ENCODE measurements around the gene MED27. TPM values are rescaled to one million over a fixed set of nuclear protein-coding genes. Genes with fewer than 3 reads are reported as not detected.

MED27 gene
- total and polyA plus RNA-seq, 2 donors (not counting 1 experiment from before 2014, with no cell fraction given), result 13.4 to 44.7 TPM

GRCh38 chr9:131875828-131876485, 203.7 kb downstream of the MED27 start:
- Histone ChIP-seq H3K27me3 (ENCODE audit: control insufficient read depth, insufficient read depth, low read length) (no peaks in the 10 kb centered on the region), H3K27ac (ENCODE audit: insufficient read depth, low read length) (no peak overlapping the region), H3K4me1 (ENCODE audit: control insufficient read depth, extremely low read depth, insufficient read depth, low read length) (peaks cover 3% of the 10 kb centered on the region), H2AFZ (ENCODE audit: low read length) (no peak overlapping the region), H3K9ac (ENCODE audit: insufficient read depth, low read length) (no peak overlapping the region), H3K4me3 (replicated peaks in 1 of 4; ENCODE audit: control extremely low read depth in 1 of 4, insufficient read depth in 1 of 4, low read depth in 3 of 4, low read length in 4 of 4) (no peak overlapping the region), H3K9me3 (ENCODE audit: control insufficient read depth, insufficient read depth, low read depth, low read length) (no peaks in the 10 kb centered on the region), H3K4me2 (ENCODE audit: extremely low read depth, insufficient read depth, low read length) (peak overlapping the region; percentile 17), H3K36me3 (ENCODE audit: control insufficient read depth, insufficient read depth, low read length) (no peaks in the 10 kb centered on the region), H3K79me2 (ENCODE audit: control insufficient read depth, insufficient read depth, low read length) (no peaks in the 10 kb centered on the region), H4K20me1 (ENCODE audit: control insufficient read depth, extremely low read depth, insufficient read depth, low read length) (no peaks in the 10 kb centered on the region)
- peak; percentile 32 to 42 for DNase-seq (ENCODE audit: low read depth in 2 of 2)
- TF ChIP-seq, protein P1, sequence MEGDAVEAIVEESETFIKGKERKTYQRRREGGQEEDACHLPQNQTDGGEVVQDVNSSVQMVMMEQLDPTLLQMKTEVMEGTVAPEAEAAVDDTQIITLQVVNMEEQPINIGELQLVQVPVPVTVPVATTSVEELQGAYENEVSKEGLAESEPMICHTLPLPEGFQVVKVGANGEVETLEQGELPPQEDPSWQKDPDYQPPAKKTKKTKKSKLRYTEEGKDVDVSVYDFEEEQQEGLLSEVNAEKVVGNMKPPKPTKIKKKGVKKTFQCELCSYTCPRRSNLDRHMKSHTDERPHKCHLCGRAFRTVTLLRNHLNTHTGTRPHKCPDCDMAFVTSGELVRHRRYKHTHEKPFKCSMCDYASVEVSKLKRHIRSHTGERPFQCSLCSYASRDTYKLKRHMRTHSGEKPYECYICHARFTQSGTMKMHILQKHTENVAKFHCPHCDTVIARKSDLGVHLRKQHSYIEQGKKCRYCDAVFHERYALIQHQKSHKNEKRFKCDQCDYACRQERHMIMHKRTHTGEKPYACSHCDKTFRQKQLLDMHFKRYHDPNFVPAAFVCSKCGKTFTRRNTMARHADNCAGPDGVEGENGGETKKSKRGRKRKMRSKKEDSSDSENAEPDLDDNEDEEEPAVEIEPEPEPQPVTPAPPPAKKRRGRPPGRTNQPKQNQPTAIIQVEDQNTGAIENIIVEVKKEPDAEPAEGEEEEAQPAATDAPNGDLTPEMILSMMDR (conservative IDR thresholded peaks at IDR 0.05 in 1 of 2, IDR thresholded peaks at IDR 0.05 in 1 of 2; ENCODE audit: low read depth in 1 of 2, low read length in 2 of 2), result no peak

- H3K27ac ChIP-seq (ENCODE audit: insufficient read depth, low read length), result no peak overlapping the region
- no peak overlapping the region for H2AFZ ChIP-seq (ENCODE audit: low read length)
- H3K4me3 ChIP-seq (replicated peaks in 1 of 4; ENCODE audit: control extremely low read depth in 1 of 4, insufficient read depth in 1 of 4, low read depth in 3 of 4, low read length in 4 of 4), result no peak overlapping the region
- no peak overlapping the region for H3K9ac ChIP-seq (ENCODE audit: insufficient read depth, low read length)
- no peaks in the 10 kb centered on the region for H3K9me3 ChIP-seq (ENCODE audit: control insufficient read depth, insufficient read depth, low read depth, low read length)
- no peaks in the 10 kb centered on the region for H3K36me3 ChIP-seq (ENCODE audit: control insufficient read depth, insufficient read depth, low read length)
- H3K4me2 ChIP-seq (ENCODE audit: extremely low read depth, insufficient read depth, low read length), result no peak overlapping the region
- no peaks in the 10 kb centered on the region for H4K20me1 ChIP-seq (ENCODE audit: control insufficient read depth, extremely low read depth, insufficient read depth, low read length)
- peaks cover 3% of the 10 kb centered on the region for H3K4me1 ChIP-seq (ENCODE audit: control insufficient read depth, extremely low read depth, insufficient read depth, low read length)
- TF ChIP-seq, protein P1 (conservative IDR thresholded peaks at IDR 0.05 in 1 of 2, IDR thresholded peaks at IDR 0.05 in 1 of 2; ENCODE audit: low read depth in 1 of 2, low read length in 2 of 2), result no peak
- TF ChIP-seq EZH2 (IDR thresholded peaks at IDR 0.05; ENCODE audit: low read length, missing control alignments), result no peak
- no peak for DNase-seq (ENCODE audit: low read depth in 2 of 2)
- no peaks in the 10 kb centered on the region for H3K79me2 ChIP-seq (ENCODE audit: control insufficient read depth, insufficient read depth, low read length)
- no peaks in the 10 kb centered on the region for H3K27me3 ChIP-seq (ENCODE audit: control insufficient read depth, insufficient read depth, low read length)
Measured at GRCh38 chr9:131874916-131875670, 204.6 kb downstream of the MED27 start.

DNA sequence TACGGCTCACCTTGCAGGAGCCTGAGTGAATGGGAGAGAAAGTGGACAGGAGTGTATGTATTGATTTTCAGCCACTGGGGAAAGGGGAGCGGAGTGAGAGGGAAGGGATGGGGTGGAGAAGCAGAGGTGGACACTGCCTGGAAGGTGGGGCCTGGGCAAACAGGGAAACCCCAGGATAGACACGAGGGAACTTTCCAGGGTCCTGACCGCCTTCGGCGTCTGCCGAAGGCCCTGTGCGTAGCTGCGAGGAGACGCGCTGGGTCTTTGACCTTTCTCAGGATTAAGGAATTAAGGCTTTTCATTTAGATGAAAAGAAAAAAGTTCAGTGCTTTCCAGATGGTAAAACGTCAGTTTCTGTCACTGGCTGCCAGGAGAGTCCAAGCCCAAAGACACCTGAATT, 205.2 kb downstream of the MED27 start:
- DNase-seq (ENCODE audit: low read depth in 2 of 2), result no peak
- Histone ChIP-seq H3K27ac (ENCODE audit: insufficient read depth, low read length) (no peak overlapping the region), H3K9ac (ENCODE audit: insufficient read depth, low read length) (no peak overlapping the region), H3K9me3 (ENCODE audit: control insufficient read depth, insufficient read depth, low read depth, low read length) (no peaks in the 10 kb centered on the region), H4K20me1 (ENCODE audit: control insufficient read depth, extremely low read depth, insufficient read depth, low read length) (no peaks in the 10 kb centered on the region), H3K4me3 (replicated peaks in 1 of 4; ENCODE audit: control extremely low read depth in 1 of 4, insufficient read depth in 1 of 4, low read depth in 3 of 4, low read length in 4 of 4) (no peak overlapping the region), H3K36me3 (ENCODE audit: control insufficient read depth, insufficient read depth, low read length) (no peaks in the 10 kb centered on the region), H3K27me3 (ENCODE audit: control insufficient read depth, insufficient read depth, low read length) (no peaks in the 10 kb centered on the region), H3K4me2 (ENCODE audit: extremely low read depth, insufficient read depth, low read length) (no peak overlapping the region), H2AFZ (ENCODE audit: low read length) (no peak overlapping the region), H3K4me1 (ENCODE audit: control insufficient read depth, extremely low read depth, insufficient read depth, low read length) (peaks cover 3% of the 10 kb centered on the region), H3K79me2 (ENCODE audit: control insufficient read depth, insufficient read depth, low read length) (no peaks in the 10 kb centered on the region)
- no peak for TF ChIP-seq EZH2 (IDR thresholded peaks at IDR 0.05; ENCODE audit: low read length, missing control alignments)
- TF ChIP-seq, protein P1 (conservative IDR thresholded peaks at IDR 0.05 in 1 of 2, IDR thresholded peaks at IDR 0.05 in 1 of 2; ENCODE audit: low read depth in 1 of 2, low read length in 2 of 2), result no peak
